Measurements from ENCODE around the gene RAB11FIP4.
A peak's percentile ranks its signal among the peaks of the same experiment; 100 is the strongest.

The RAB11FIP4 gene

GRCh38 chr17:31572341-31572740, 180.9 kb downstream of the RAB11FIP4 start:
- H3K27ac ChIP-seq, result no peak overlapping the region

GRCh38 chr17:31573047-31573446, 181.6 kb downstream of the RAB11FIP4 start:
- TF ChIP-seq, protein P1, sequence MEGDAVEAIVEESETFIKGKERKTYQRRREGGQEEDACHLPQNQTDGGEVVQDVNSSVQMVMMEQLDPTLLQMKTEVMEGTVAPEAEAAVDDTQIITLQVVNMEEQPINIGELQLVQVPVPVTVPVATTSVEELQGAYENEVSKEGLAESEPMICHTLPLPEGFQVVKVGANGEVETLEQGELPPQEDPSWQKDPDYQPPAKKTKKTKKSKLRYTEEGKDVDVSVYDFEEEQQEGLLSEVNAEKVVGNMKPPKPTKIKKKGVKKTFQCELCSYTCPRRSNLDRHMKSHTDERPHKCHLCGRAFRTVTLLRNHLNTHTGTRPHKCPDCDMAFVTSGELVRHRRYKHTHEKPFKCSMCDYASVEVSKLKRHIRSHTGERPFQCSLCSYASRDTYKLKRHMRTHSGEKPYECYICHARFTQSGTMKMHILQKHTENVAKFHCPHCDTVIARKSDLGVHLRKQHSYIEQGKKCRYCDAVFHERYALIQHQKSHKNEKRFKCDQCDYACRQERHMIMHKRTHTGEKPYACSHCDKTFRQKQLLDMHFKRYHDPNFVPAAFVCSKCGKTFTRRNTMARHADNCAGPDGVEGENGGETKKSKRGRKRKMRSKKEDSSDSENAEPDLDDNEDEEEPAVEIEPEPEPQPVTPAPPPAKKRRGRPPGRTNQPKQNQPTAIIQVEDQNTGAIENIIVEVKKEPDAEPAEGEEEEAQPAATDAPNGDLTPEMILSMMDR (conservative IDR thresholded peaks at IDR 0.05), result no peak
- no peak overlapping the region; the same call in 1 of the 2 replicates for H3K27ac ChIP-seq

More at GRCh38 chr17:31572341-31572740, 180.9 kb downstream of the RAB11FIP4 start:
- TF ChIP-seq, protein P1 (conservative IDR thresholded peaks at IDR 0.05), result no peak

DNA sequence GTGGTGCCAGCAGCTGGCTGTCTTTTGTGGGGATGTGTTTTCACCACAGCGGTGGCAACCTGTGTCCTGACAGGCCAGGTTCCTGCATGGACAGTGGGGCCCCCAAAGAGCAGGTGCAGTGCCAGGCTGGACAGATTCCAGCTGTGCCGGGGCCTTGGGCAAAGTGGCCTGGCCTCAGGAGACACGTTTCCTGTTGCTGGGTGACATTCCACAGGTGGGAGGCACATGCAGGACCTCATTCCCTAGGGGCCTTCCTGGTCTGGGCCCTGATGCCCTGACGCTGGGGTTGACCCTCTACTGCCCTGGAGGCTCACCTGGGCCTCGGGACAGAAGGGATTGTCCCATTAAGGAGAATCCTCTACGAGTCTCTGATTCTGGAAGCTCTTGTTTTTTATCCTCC, 182.4 kb downstream of the RAB11FIP4 start:
- TF ChIP-seq, protein P1 (conservative IDR thresholded peaks at IDR 0.05), result no peak
- H3K27ac ChIP-seq, result no peak overlapping the region; the same call in 1 of the 2 replicates

GRCh38 chr17:31574458-31574857, 183.0 kb downstream of the RAB11FIP4 start:
- TF ChIP-seq, protein P1 (conservative IDR thresholded peaks at IDR 0.05), result no peak
- no peak overlapping the region for H3K27ac ChIP-seq

GRCh38 chr17:31575043-31575442, 183.6 kb downstream of the RAB11FIP4 start:
- TF ChIP-seq, protein P1 (conservative IDR thresholded peaks at IDR 0.05), result no peak

DNA sequence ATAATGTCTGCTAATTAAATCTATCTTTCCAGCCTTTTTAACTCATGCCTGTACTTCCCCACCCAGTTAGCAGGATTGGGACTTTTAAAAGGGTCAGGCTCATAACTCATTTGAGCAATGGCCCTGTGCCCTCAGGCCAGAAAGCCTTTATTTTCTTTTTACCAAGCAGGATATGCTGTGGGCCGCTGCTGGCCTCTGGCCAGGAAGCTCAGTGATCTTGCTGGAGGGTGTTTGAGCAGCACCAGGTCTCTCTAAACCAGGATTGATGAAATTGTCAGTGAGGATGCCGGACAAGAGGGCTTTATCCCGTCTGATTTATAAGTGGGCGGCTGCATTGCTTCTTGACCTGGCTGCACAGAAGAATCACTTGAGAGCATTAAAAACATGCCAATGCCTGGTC, 187.8 kb downstream of the RAB11FIP4 start:
- TF ChIP-seq, protein P1 (conservative IDR thresholded peaks at IDR 0.05), result no peak
- H3K27ac ChIP-seq, result peak overlapping the region; percentile 98

More at GRCh38 chr17:31575043-31575442, 183.6 kb downstream of the RAB11FIP4 start:
- no peak overlapping the region for H3K27ac ChIP-seq

- peak overlapping the region; percentile 98 for H3K27ac ChIP-seq
- TF ChIP-seq, protein P1 (conservative IDR thresholded peaks at IDR 0.05), result no peak
These were observed 188.8 kb downstream of the RAB11FIP4 start for GRCh38 chr17:31580316-31580705.
